Head of caudate nucleus (tissue), 42 donors: ENCODE data around the gene AMOTL1.
"Not testable (repeated sequence)": the region's sequence is repeated elsewhere in the genome, so short reads cannot be mapped to it uniquely, and the experiment has no call there.

Source experiments
- DNase-seq, 42 donors: peaks; one replicate each; pipeline versions ENCODE4 v3.0.0 to v3.0.0-alpha.2; 2020 to 2021; ENCODE audit warnings: mixed read lengths in 7 of 42
- intact Hi-C: fragments of 100-400 bp; cut with DNase I; formaldehyde crosslinking; loops from one replicate; pipeline ENCODE4 v1.15.0; 2022

The AMOTL1 gene

GRCh38 chr11:94806419-94806818, 38.3 kb downstream of the AMOTL1 start:
- no peak for DNase-seq
- intact Hi-C loops, result no loop called here

GRCh38 chr11:94809251-94809650, 41.1 kb downstream of the AMOTL1 start:
- intact Hi-C loops, result no loop called here
- DNase-seq, result no peak

- DNase-seq, intact Hi-C loops: not testable (repeated sequence)
Measured at GRCh38 chr11:94812724-94813720, 44.9 kb downstream of the AMOTL1 start.

- intact Hi-C loops, result no loop called here
- DNase-seq, result no peak
Measured at GRCh38 chr11:94814272-94814976, 46.3 kb downstream of the AMOTL1 start.

GRCh38 chr11:94815705-94816344, 47.7 kb downstream of the AMOTL1 start:
- intact Hi-C loops, result no loop called here

GRCh38 chr11:94820480-94820879, 52.3 kb downstream of the AMOTL1 start:
- no peak for DNase-seq
- intact Hi-C loops, result no loop called here

More at GRCh38 chr11:94815705-94816344, 47.7 kb downstream of the AMOTL1 start:
- no peak for DNase-seq

GRCh38 chr11:94821439-94821838, 53.3 kb downstream of the AMOTL1 start:
- intact Hi-C loops, result no loop called here
- DNase-seq, result no peak

- DNase-seq, result no peak
Measured at GRCh38 chr11:94822080-94822479, 53.9 kb downstream of the AMOTL1 start.

GRCh38 chr11:94823102-94823732, 55.1 kb downstream of the AMOTL1 start:
- no peak for DNase-seq

More at GRCh38 chr11:94822080-94822479, 53.9 kb downstream of the AMOTL1 start:
- intact Hi-C loops, result no loop called here

GRCh38 chr11:94825031-94825430, 56.9 kb downstream of the AMOTL1 start:
- intact Hi-C loops, result no loop called here
- DNase-seq, result no peak

More at GRCh38 chr11:94823102-94823732, 55.1 kb downstream of the AMOTL1 start:
- intact Hi-C loops, result no loop called here

- DNase-seq, result no peak
- intact Hi-C loops, result no loop called here
Measured at GRCh38 chr11:94825481-94825880, 57.3 kb downstream of the AMOTL1 start.

- no peak for DNase-seq
- intact Hi-C loops, result no loop called here
Measured at GRCh38 chr11:94826415-94826814, 58.3 kb downstream of the AMOTL1 start.

GRCh38 chr11:94828088-94828487, 59.9 kb downstream of the AMOTL1 start:
- intact Hi-C loops, result no loop called here

GRCh38 chr11:94830722-94831510, 62.8 kb downstream of the AMOTL1 start:
- no peak for DNase-seq
- intact Hi-C loops, result loop anchor here (10.0 kb wide), 1 partner anchor 56 kb away; no protein-coding TSS in a partner anchor

More at GRCh38 chr11:94828088-94828487, 59.9 kb downstream of the AMOTL1 start:
- no peak for DNase-seq

GRCh38 chr11:94831529-94831928, 63.4 kb downstream of the AMOTL1 start:
- DNase-seq, result no peak
- intact Hi-C loops, result loop anchor here (10.0 kb wide), 1 partner anchor 57 kb away; no protein-coding TSS in a partner anchor

- intact Hi-C loops, result loop anchor here (10.0 kb wide), 1 partner anchor 58 kb away; no protein-coding TSS in a partner anchor
- DNase-seq, result no peak
Measured at GRCh38 chr11:94832604-94833235, 64.6 kb downstream of the AMOTL1 start.

- intact Hi-C loops, result loop anchor here (10.0 kb wide), 1 partner anchor 60 kb away; no protein-coding TSS in a partner anchor
- no peak for DNase-seq
Measured at GRCh38 chr11:94834911-94835593, 66.9 kb downstream of the AMOTL1 start.
